C4-2B (cell line): ENCODE data around the gene SCYL1.

Experiments
- CTCF ChIP-seq: fragments of 450-650 bp; conservative IDR thresholded peaks from 2 replicates; pipeline ENCODE4 v1.5.1; 2017; ENCODE audit warnings: mild to moderate bottlenecking
- ZFX ChIP-seq: fragments of 450-650 bp; IDR thresholded peaks from 2 replicates; pipeline ENCODE4 v1.6.1; 2017

GRCh38 chr11:65558930-65559509 lies 34.1 kb downstream of the SCYL1 start:
- TF ChIP-seq CTCF (no peak), ZFX (no peak)
